HepG2 (cell line): ENCODE measurements around the gene SLC44A5. TPM values are rescaled to one million over a fixed set of nuclear protein-coding genes. Genes with fewer than 3 reads are reported as not detected.

Source experiments
- ATAC-seq: fragments of 200-7000 bp; cut with Tn5 transposase; 3 replicates; pipeline ENCODE4 v1.9.1; 2020; ENCODE audit warnings: mild to moderate bottlenecking, moderate library complexity
- BruUV-seq: library from RNA; stranded (reverse); fragments of 400-500 nt; replicated peaks from 2 replicates; lab custom pipeline; 2021; lab: Mats Ljungman, UMichigan
- CTCF ChIA-PET: fragments of 300-600 bp; formaldehyde crosslinking; extraction: SDS; loops from one replicate; lab custom pipeline; 2021; ENCODE audit warnings: low total read pairs, inconsistent platforms, low intra/inter-chr PET ratio; lab: Yijun Ruan, JAX
- POLR2A ChIA-PET: fragments of 350-600 bp; sonication (Branson Sonifier 250); formaldehyde crosslinking; loops from one replicate; lab custom pipeline; 2020; ENCODE audit warnings: antibody characterized with exemption, inconsistent platforms; lab: Yijun Ruan, JAX
- DNase-seq: peaks from one replicate; pipeline ENCODE4 v3.0.0-alpha.2; 2015; ENCODE audit warnings: low spot score
- FAIRE-seq: peaks from 3 replicates; lab custom pipeline; 2011; peaks lifted over from hg19 to GRCh38; lab: Jason Lieb, UNC
- H2AFZ ChIP-seq: one replicate; pipeline ENCODE4 v1.6.1; 2011; ENCODE audit warnings: low read length, inconsistent platforms
- H3K27ac ChIP-seq: fragments of 300-600 bp; 3 replicates; pipeline ENCODE4 v1.8.0; 2011; ENCODE audit warnings: mixed run types, mild to moderate bottlenecking, mixed read lengths, low read length, inconsistent platforms; ENCODE audit not compliant: insufficient read depth; ENCODE audit errors: extremely low read length
- H3K27me3 ChIP-seq, 2 experiments: fragments of 200-600 bp in 1 of 2; 2 replicates in 1 of 2; 3 replicates in 1 of 2; pipeline versions ENCODE4 v1.6.0 to v1.8.0; 2011; ENCODE audit warnings: low read length in 2 of 2, mild to moderate bottlenecking in 2 of 2, moderate library complexity in 2 of 2, inconsistent platforms in 1 of 2; ENCODE audit not compliant: insufficient read depth in 2 of 2, control insufficient read depth in 1 of 2
- H3K36me3 ChIP-seq, 2 experiments: fragments of 200-600 bp in 1 of 2; replicated peaks in 1 of 2; 2 replicates in 1 of 2; 3 replicates in 1 of 2; pipeline versions ENCODE4 v1.5.1 to v1.8.0; 2011; ENCODE audit warnings: low read length in 2 of 2, inconsistent platforms in 1 of 2; ENCODE audit not compliant: insufficient read depth in 2 of 2, control insufficient read depth in 1 of 2
- H3K4me1 ChIP-seq: 2 replicates; pipeline ENCODE4 v1.5.1; 2012; ENCODE audit warnings: low read length, inconsistent platforms; ENCODE audit not compliant: insufficient read depth
- H3K4me2 ChIP-seq: 2 replicates; pipeline ENCODE4 v1.6.0; 2011; ENCODE audit warnings: low read depth, low read length, inconsistent platforms
- H3K4me3 ChIP-seq, 3 experiments: fragments of 200-600 bp in 1 of 3; sonication (generic), shearing (Covaris generic) in 1 of 3; replicated peaks in 1 of 3; 2 replicates each; pipeline ENCODE4 v1.5.1; 2011 to 2016; ENCODE audit warnings: low read length in 3 of 3, inconsistent platforms in 2 of 3, low read depth in 2 of 3, mild to moderate bottlenecking in 2 of 3, control low read depth in 1 of 3, mixed read lengths in 1 of 3; ENCODE audit not compliant: insufficient read depth in 1 of 3
- H3K79me2 ChIP-seq: one replicate; pipeline ENCODE4 v1.6.1; 2011; ENCODE audit warnings: low read length, inconsistent platforms; ENCODE audit not compliant: insufficient read depth
- H3K9ac ChIP-seq: 2 replicates; pipeline ENCODE4 v1.6.0; 2011; ENCODE audit warnings: mild to moderate bottlenecking, low read depth, low read length, inconsistent platforms; ENCODE audit not compliant: insufficient read depth
- H3K9me3 ChIP-seq: 2 replicates; pipeline ENCODE4 v1.5.1; 2012; ENCODE audit warnings: mild to moderate bottlenecking, low read length
- H4K20me1 ChIP-seq: 2 replicates; pipeline ENCODE4 v1.6.0; 2011; ENCODE audit warnings: inconsistent platforms, mild to moderate bottlenecking, low read length, moderate library complexity; ENCODE audit not compliant: insufficient read depth
- CTCF ChIP-seq: sonication (generic); formaldehyde crosslinking; IDR thresholded peaks from 2 replicates; pipeline ENCODE4 v1.5.0; 2020; ENCODE audit warnings: mild to moderate bottlenecking, missing genetic modification reagents, moderate library complexity
- JUND ChIP-seq: sonication (generic); formaldehyde crosslinking; IDR thresholded peaks from 2 replicates; pipeline ENCODE4 v1.8.0; 2022; ENCODE audit warnings: mild to moderate bottlenecking, missing genetic modification reagents
- NFAT5 ChIP-seq: sonication (generic); formaldehyde crosslinking; IDR thresholded peaks from 2 replicates; pipeline ENCODE4 v1.4.0; 2020; ENCODE audit warnings: missing genetic modification reagents
- STAG1 ChIP-seq: sonication (generic); formaldehyde crosslinking; IDR thresholded peaks from 2 replicates; pipeline ENCODE4 v1.4.0; 2020; ENCODE audit warnings: missing genetic modification reagents
- ZNF644 ChIP-seq: IDR thresholded peaks from 2 replicates; pipeline ENCODE4 v1.6.1; 2016; ENCODE audit warnings: low read depth
- WGBS: methylation state at CpG from one replicate; pipeline ENCODE4 v1.1.6; 2017; ENCODE audit warnings: low lambda C conversion rate; 5-methylcytosine and 5-hydroxymethylcytosine counted together
- in situ Hi-C: cut with HindIII; loops from 2 replicates; pipeline ENCODE4 v1.10.0; 2017; ENCODE audit warnings: low pct_unique_long_range_greater_than_20kb; ENCODE audit not compliant: extremely low pct_ligation_motif_present
- intact Hi-C: fragments of 100-400 bp; cut with micrococcal nuclease; formaldehyde crosslinking; loops from one replicate; pipeline ENCODE4 v1.10.0; 2022; ENCODE audit not compliant: unreplicated experiment
- polyA plus RNA-seq, 8 experiments: library from polyadenylated mRNA; depleted of rRNA in 3 of 8; stranded (reverse) in 7 of 8; unstranded in 1 of 8; fragments of >200 nt; fragmentation: Illumina TruSeq in 4 of 8; extraction: Trizol in 4 of 8; gene quantifications; 2 replicates each; pipeline versions ENCODE4 v1.2.1 to v1.2.3, GENCODE V29; 2011 to 2016; ENCODE audit warnings: low read depth in 4 of 8, missing spikeins in 1 of 8, mixed read lengths in 1 of 8; ENCODE audit not compliant: insufficient read depth in 1 of 8
- total RNA-seq, 5 experiments: library from RNA; depleted of rRNA; stranded (reverse); fragments of >200 nt; fragmentation: Illumina TruSeq; extraction: Trizol; gene quantifications; 2 replicates each; pipeline ENCODE4 v1.2.3, GENCODE V29; 2016; ENCODE audit warnings: low read depth in 1 of 5

Gene SLC44A5
- total and polyA plus RNA-seq, 2 of the 13 experiments (the other 11 are each of a cell fraction or from before 2014, with no cell fraction given) = 8.0 to 16.0 TPM

- in situ Hi-C loops (no loop called here), intact Hi-C loops (loop anchor here (2.0 kb wide), 1 partner anchor 159 kb away; no protein-coding TSS in a partner anchor)
- CTCF ChIA-PET = no interaction called here
- Histone ChIP-seq H3K4me2 (no peak overlapping the region), H3K4me1 (no peaks in the 10 kb centered on the region), H2AFZ (no peak overlapping the region), H3K4me3 (no peak overlapping the region), H4K20me1 (no peaks in the 10 kb centered on the region), H3K79me2 (no peaks in the 10 kb centered on the region), H3K27ac (no peak overlapping the region), H3K36me3 (no peaks in the 10 kb centered on the region), H3K27me3 (no peaks in the 10 kb centered on the region), H3K9me3 (no peaks in the 10 kb centered on the region), H3K9ac (no peak overlapping the region)
- DNase-seq = peak; percentile 2
- 44% methylated on average over 5 of the region's 5 CpGs for WGBS
- POLR2A ChIA-PET = no interaction called here
- BruUV-seq = no TSS peak
- ATAC-seq = peak; percentile 72
- no peak for FAIRE-seq
- 0 out of 2 replicates have a peak, but pooled peaks have one; percentile 8 for TF ChIP-seq CTCF
- 0 out of 2 replicates have a peak, but pooled peaks have one; percentile 9 for TF ChIP-seq STAG1 (CRISPR knock-in tag)
- no peak for TF ChIP-seq JUND (CRISPR knock-in tag)
- TF ChIP-seq NFAT5 (CRISPR knock-in tag) = no peak
- no peak for TF ChIP-seq ZNF644 (CRISPR knock-in tag)
Measured at GRCh38 chr1:75423616-75424015, 187.3 kb downstream of the SLC44A5 start.
